NB4 (cell line): ENCODE results near the gene GDI2.

Source experiments
- MYC ChIP-seq: IDR thresholded peaks from 2 replicates; pipeline ENCODE4 v1.6.1; 2011; ENCODE audit warnings: low read depth, low read length
- POLR2A ChIP-seq: IDR thresholded peaks from 2 replicates; pipeline ENCODE4 v1.6.1; 2011; ENCODE audit warnings: mild to moderate bottlenecking; ENCODE audit not compliant: insufficient read length; ENCODE audit errors: extremely low read depth
- TF ChIP-seq, protein P1 (sequence below): IDR thresholded peaks from one replicate; pipeline ENCODE4 v1.5.1; 2012; ENCODE audit warnings: low read depth, low read length
- TF ChIP-seq, protein P2 (sequence below): IDR thresholded peaks from 2 replicates; pipeline ENCODE4 v1.6.1; 2011; ENCODE audit warnings: low read depth, low read length

DNA sequence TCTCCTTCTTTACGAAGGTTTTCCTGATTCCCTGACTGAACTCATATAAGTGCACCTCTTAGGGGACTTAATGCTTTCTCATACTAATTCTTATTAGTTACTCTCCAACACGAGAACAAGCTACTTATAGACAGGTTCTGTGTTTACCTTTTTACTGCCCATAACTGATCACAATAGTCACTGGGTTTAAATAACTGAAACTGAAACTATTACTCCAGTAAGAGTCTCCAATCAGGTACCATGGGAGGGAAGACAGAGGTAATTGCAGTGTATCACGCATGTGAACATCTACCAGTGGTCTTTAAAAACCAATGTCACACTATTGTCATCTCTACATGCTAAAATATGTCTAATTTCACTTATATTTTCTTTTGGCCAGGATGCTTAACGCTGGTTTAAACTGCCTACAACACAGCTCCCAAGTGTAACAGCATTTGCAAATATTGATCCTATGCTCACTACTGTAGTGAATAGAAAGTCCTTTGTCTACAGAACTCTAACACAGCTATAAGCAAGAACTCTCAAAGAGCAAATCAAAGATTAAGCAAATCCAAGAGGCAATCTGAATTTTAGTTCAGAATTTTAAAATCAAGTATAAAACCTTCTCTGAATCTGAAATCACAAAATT, 3.6 kb downstream of the GDI2 start:
- TF ChIP-seq, protein P1, sequence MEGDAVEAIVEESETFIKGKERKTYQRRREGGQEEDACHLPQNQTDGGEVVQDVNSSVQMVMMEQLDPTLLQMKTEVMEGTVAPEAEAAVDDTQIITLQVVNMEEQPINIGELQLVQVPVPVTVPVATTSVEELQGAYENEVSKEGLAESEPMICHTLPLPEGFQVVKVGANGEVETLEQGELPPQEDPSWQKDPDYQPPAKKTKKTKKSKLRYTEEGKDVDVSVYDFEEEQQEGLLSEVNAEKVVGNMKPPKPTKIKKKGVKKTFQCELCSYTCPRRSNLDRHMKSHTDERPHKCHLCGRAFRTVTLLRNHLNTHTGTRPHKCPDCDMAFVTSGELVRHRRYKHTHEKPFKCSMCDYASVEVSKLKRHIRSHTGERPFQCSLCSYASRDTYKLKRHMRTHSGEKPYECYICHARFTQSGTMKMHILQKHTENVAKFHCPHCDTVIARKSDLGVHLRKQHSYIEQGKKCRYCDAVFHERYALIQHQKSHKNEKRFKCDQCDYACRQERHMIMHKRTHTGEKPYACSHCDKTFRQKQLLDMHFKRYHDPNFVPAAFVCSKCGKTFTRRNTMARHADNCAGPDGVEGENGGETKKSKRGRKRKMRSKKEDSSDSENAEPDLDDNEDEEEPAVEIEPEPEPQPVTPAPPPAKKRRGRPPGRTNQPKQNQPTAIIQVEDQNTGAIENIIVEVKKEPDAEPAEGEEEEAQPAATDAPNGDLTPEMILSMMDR = no peak
- TF ChIP-seq POLR2A (no peak), MYC (no peak)
- TF ChIP-seq, protein P2, sequence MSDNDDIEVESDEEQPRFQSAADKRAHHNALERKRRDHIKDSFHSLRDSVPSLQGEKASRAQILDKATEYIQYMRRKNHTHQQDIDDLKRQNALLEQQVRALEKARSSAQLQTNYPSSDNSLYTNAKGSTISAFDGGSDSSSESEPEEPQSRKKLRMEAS = no peak
